Activated B cell treated with CpG ODN at 0.5 μM for 24 hours (primary cell): Measurements from ENCODE around the gene LAMC3. TPM values are rescaled to one million over a fixed set of nuclear protein-coding genes. Genes with fewer than 3 reads are reported as not detected.

Experiments
- ATAC-seq: fragments of 200-7000 bp; cut with Tn5 transposase; one replicate; pipeline ENCODE4 v1.10.0; 2021; ENCODE audit warnings: low read depth, mild to moderate bottlenecking, moderate library complexity
- CTCF ChIA-PET: fragments of 350-600 bp; sonication (Branson Sonifier 250); formaldehyde crosslinking; loops from one replicate; lab custom pipeline; 2021; ENCODE audit warnings: antibody characterized with exemption; lab: Charles Lee
- POLR2A ChIA-PET: fragments of 350-600 bp; sonication (Branson Sonifier 250); formaldehyde crosslinking; loops from one replicate; lab custom pipeline; 2021; ENCODE audit warnings: antibody characterized with exemption; lab: Charles Lee
- DNase-seq: peaks from one replicate; pipeline ENCODE4 v3.0.0; 2022
- H3K27ac Mint-ChIP-seq: one replicate; pipeline ENCODE4 v1.8.0; 2020; ENCODE audit warnings: mixed read lengths
- H3K27me3 Mint-ChIP-seq: one replicate; pipeline ENCODE4 v1.8.0; 2021; ENCODE audit warnings: mixed read lengths
- H3K36me3 Mint-ChIP-seq: one replicate; pipeline ENCODE4 v1.8.0; 2021; ENCODE audit warnings: low read depth, mixed read lengths
- H3K4me1 Mint-ChIP-seq: one replicate; pipeline ENCODE4 v1.8.0; 2021; ENCODE audit warnings: mixed read lengths
- H3K4me3 Mint-ChIP-seq: one replicate; pipeline ENCODE4 v1.8.0; 2020; ENCODE audit warnings: mild to moderate bottlenecking, mixed read lengths
- H3K9me3 Mint-ChIP-seq: one replicate; pipeline ENCODE4 v1.8.0; 2020; ENCODE audit warnings: mixed read lengths
- CTCF ChIP-seq: fragments of 200-600 bp; IDR thresholded peaks from one replicate; pipeline ENCODE4 v1.8.0; 2022; ENCODE audit warnings: antibody characterized with exemption, mild to moderate bottlenecking
- intact Hi-C: fragments of 100-400 bp; cut with micrococcal nuclease; formaldehyde crosslinking; loops from one replicate; pipeline ENCODE4 v1.15.1; 2024
- total RNA-seq: library from RNA; stranded (reverse); gene quantifications from 2 replicates; pipeline ENCODE4 v1.2.3, GENCODE V29; 2022

LAMC3 gene
- total RNA-seq, 1 donor from 2014 or later: not detected

DNA sequence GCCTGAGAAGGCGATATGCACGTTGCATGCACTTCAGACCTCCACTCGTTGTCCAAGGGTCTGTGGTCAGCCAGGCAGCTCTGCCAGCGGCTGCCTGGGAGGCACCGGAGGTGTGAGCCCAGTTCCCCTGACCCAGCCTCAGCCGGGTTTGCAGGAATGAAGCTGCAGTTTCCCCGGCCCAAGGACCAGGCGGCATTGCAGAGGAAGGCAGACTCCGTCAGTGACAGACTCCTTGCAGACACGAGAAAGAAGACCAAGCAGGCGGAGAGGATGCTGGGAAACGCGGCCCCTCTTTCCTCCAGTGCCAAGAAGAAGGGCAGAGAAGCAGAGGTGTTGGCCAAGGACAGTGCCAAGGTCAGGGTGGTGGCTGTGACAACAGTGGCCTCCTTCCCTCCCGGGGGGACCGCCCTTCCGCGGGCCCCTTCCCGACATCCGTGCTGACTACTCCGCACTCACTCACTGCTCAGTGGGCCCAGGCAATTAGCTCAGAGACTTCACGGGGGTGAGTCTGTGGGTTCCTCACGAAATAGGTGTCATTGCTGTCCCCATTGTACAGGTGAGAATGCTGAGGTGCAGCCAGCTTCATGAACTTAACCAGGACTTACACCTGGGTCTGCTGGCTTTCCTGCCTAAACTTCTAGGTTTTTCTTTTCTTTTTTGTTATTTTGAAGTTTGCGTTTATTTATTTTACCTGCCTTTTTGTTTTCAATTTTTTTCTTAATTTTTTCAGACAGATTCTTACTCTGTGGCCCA lies 76.6 kb downstream of the LAMC3 start:
- Mint-ChIP-seq H3K27me3 (peaks cover 2% of the 10 kb centered on the region), H3K4me1 (no peaks in the 10 kb centered on the region), H3K27ac (no peak overlapping the region), H3K36me3 (no peaks in the 10 kb centered on the region), H3K9me3 (no peaks in the 10 kb centered on the region), H3K4me3 (no peak overlapping the region)
- ChIA-PET CTCF (no interaction called here), POLR2A (interaction anchor here (0.7 kb wide), 1 partner anchor 1695 kb away, joined by 3 read pairs; no protein-coding TSS in a partner anchor)
- no peak for TF ChIP-seq CTCF
- DNase-seq (no peak), ATAC-seq (no peak)
- intact Hi-C loops: no loop called here

DNA sequence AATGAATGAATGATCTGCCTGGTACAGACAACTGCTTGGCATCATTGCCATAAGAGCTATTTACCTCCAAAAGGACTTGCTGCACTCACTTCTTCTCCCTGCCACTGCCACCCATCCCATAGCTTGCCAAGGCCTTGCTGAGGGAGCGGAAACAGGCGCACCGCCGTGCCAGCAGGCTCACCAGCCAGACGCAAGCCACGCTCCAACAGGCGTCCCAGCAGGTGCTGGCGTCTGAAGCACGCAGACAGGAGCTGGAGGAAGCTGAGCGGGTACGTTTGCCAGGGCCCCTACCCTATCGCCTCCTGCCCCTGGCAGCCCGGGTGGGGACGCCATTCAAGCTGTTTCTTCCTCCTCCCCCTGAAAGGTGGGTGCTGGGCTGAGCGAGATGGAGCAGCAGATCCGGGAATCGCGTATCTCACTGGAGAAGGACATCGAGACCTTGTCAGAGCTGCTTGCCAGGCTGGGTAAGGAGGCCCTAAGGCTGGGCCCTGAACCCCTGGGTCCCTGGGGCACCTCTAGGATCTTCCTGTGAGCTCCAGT lies 78.5 kb downstream of the LAMC3 start:
- ChIA-PET POLR2A (no interaction called here), CTCF (no interaction called here)
- H3K4me3 Mint-ChIP-seq: no peak overlapping the region
- intact Hi-C loops: no loop called here
- TF ChIP-seq CTCF: no peak
- no peaks in the 10 kb centered on the region for H3K4me1 Mint-ChIP-seq
- no peaks in the 10 kb centered on the region for H3K36me3 Mint-ChIP-seq
- H3K9me3 Mint-ChIP-seq: no peaks in the 10 kb centered on the region
- no peak for ATAC-seq
- peaks cover 2% of the 10 kb centered on the region for H3K27me3 Mint-ChIP-seq
- no peak for DNase-seq
- H3K27ac Mint-ChIP-seq: no peak overlapping the region

- Mint-ChIP-seq H3K36me3 (no peaks in the 10 kb centered on the region), H3K27me3 (peaks cover 19% of the 10 kb centered on the region), H3K27ac (no peak overlapping the region), H3K4me3 (no peak overlapping the region), H3K4me1 (no peaks in the 10 kb centered on the region), H3K9me3 (no peaks in the 10 kb centered on the region)
- ATAC-seq (no peak), DNase-seq (no peak)
- intact Hi-C loops: no loop called here
- no peak for TF ChIP-seq CTCF
- ChIA-PET CTCF (no interaction called here), POLR2A (interaction anchor here (0.6 kb wide), 1 partner anchor 244 kb away, joined by 4 read pairs; no protein-coding TSS in a partner anchor)
These were observed 81.2 kb downstream of the LAMC3 start for GRCh38 chr9:131090025-131090787.

- intact Hi-C loops: no loop called here
- POLR2A ChIA-PET: no interaction called here
- H3K36me3 Mint-ChIP-seq: no peaks in the 10 kb centered on the region
- H3K4me1 Mint-ChIP-seq: peaks cover 5% of the 10 kb centered on the region
- DNase-seq (no peak), ATAC-seq (no peak)
- CTCF ChIA-PET: no interaction called here
- peaks cover 26% of the 10 kb centered on the region for H3K27me3 Mint-ChIP-seq
- no peaks in the 10 kb centered on the region for H3K9me3 Mint-ChIP-seq
- no peak overlapping the region for H3K4me3 Mint-ChIP-seq
- H3K27ac Mint-ChIP-seq: no peak overlapping the region
- no peak for TF ChIP-seq CTCF
These were observed 82.5 kb downstream of the LAMC3 start for GRCh38 chr9:131091352-131091992.
